HG02981 (cell line): ENCODE measurements around the gene FBXL16.
A peak's percentile ranks its signal among the peaks of the same experiment; 100 is the strongest.

ENCODE experiments used
- ATAC-seq: cut with Tn5 transposase; IDR thresholded peaks from one replicate; pipeline ENCODE4 v1.9.1; 2021; ENCODE audit warnings: mild to moderate bottlenecking, moderate library complexity; ENCODE audit not compliant: unreplicated experiment

FBXL16 gene

DNA sequence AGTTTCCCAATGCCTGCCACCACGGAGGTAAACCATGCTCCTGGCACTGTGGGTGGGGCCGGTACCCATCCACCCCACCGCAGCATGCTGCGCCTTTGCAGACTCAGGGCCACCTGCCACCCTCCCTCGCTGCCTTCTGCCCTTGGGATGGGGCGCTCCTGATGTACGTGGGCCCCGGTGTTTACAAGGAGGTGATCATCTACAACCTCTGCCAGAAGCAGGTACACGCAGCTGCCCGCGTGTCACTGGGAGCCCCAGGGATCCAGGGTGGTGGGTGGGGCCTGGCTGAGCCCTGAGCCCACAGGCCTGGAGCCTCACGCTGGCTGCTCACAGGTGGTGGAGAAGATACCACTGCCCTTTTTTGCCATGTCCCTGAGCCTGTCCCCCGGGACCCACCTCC lies 39.0 kb downstream of the FBXL16 start:
- ATAC-seq, result no peak

DNA sequence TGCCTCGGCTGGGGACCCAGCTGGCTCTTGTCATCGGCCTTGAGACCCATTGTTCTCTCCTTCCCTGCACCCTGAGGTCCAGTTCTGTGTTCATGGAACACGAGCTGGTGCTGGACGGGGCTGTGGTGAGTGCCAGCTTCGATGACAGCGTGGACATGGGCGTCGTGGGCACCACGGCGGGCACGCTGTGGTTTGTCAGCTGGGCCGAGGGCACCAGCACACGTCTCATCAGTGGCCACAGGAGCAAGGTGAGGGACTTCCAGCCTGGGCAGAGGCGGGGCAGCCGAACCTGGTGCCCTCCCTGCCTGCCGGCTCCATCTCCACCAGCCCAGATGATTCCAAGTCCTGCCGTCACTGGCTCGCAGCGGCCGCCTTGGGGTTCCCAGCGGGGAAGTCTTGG lies 43.0 kb downstream of the FBXL16 start:
- ATAC-seq, result no peak

DNA sequence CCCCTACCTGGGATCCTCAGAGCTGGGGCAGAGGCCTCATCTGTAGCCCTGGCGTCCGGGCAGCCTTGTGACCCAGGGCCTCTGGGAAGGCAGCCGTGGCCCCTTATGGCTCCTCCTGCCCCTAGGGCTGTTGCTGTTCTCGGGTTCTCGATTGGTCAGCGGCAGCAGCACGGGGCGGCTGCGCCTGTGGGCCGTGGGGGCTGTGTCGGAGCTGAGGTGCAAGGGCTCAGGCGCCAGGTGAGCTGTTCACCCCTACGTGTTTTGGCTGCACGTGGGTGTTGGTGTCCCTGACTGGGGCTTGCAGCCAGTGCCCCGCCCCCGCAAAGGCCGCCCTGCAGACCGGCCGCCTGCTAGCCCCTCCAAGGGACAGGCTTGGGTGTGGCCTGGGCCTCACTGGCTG lies 43.5 kb downstream of the FBXL16 start:
- ATAC-seq, result no peak

DNA sequence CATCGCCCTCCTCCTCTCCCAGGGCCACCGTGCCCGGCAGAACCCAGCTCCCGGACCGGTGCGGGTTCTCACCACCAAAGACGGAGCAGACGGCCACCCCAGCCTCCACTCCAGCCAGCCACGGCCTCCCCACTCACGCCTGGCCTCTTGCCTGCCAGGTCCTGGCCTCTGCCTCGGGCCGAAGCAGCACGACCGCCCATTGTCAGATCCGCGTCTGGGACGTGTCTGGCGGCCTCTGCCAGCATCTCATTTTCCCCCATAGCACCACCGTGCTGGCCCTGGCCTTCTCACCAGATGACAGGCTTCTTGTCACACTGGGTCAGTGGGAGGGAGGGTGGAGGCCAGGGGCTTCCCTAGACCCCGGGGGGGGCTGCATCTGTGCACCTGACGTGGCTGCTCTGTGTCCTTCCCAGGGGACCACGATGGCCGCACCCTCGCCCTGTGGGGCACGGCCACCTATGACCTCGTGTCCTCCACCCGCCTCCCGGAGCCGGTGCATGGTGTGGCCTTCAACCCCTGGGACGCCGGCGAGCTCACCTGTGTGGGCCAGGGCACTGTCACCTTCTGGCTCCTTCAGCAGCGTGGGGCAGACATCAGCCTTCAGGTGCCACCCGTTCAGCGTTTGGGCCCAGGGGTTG lies 44.3 kb downstream of the FBXL16 start:
- peak; percentile 6 for ATAC-seq

DNA sequence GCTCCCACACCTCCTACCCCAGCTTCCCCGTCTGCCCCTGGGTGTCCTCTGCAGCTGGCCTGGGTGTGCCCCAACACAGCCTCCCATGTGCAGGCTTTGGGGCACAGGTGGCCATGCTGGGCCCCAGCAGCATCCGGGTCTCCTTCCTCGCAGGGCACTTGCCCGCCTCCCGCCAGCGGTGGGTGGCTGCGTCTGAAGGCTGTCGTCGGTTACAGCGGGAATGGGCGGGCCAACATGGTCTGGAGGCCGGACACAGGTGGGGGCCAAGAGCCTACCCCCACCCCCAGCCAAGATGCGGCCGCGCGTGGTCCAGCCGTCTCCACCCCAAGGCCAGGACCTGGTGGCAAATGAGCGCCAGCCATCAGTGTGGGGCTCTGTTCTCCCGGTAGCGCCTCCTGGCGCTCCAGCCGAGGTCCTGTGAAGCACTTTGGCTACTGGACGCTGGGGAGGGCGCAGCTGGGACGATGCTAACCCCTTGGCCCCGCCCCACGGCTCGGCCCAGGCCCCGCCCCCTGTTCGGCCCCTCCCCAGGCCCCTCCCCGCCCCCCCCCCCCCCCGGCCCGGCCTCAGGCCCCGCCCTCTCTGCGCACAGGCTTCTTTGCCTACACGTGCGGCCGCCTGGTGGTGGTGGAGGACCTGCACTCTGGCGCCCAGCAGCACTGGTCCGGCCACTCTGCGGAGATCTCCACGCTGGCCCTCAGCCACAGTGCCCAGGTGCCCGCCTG lies 45.0 kb downstream of the FBXL16 start:
- peak; percentile 46 for ATAC-seq

DNA sequence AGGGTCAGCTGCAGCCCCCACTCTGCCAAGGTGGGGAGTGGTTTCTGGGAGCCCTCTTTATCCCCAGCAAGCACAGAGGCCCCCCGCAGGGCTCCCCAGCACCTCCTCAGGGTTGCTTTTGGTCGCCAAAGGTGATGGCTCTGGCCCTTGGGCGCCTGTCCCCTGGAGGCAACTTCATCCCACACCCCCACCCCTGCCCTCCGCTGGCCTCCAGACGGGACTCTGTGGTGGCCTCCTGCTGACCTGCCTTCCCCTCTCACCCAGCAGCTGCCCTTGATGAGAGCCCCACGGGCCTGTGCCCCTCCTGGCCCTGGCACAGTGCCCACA lies 45.5 kb downstream of the FBXL16 start:
- ATAC-seq, result no peak

DNA sequence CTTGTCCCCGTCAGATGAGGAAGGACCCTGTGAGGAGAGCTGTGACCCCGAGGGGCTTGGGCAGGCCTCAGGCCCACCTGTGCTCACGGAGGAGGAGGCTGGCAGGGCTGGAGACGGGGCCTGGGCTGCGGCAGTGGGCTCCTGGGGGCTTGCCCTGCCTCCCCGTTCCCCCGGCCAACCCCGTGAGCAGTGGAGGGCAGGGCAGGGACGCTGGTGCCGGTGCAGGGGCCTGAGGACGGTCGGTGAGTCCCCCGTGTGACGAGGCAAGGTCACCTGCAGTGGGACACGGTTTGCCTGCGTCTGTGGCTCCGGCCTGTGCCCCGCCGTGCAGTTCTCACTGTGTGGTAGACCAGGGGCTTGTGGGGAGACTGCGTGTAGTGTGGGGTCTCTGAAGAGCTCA lies 46.0 kb downstream of the FBXL16 start:
- ATAC-seq, result no peak

DNA sequence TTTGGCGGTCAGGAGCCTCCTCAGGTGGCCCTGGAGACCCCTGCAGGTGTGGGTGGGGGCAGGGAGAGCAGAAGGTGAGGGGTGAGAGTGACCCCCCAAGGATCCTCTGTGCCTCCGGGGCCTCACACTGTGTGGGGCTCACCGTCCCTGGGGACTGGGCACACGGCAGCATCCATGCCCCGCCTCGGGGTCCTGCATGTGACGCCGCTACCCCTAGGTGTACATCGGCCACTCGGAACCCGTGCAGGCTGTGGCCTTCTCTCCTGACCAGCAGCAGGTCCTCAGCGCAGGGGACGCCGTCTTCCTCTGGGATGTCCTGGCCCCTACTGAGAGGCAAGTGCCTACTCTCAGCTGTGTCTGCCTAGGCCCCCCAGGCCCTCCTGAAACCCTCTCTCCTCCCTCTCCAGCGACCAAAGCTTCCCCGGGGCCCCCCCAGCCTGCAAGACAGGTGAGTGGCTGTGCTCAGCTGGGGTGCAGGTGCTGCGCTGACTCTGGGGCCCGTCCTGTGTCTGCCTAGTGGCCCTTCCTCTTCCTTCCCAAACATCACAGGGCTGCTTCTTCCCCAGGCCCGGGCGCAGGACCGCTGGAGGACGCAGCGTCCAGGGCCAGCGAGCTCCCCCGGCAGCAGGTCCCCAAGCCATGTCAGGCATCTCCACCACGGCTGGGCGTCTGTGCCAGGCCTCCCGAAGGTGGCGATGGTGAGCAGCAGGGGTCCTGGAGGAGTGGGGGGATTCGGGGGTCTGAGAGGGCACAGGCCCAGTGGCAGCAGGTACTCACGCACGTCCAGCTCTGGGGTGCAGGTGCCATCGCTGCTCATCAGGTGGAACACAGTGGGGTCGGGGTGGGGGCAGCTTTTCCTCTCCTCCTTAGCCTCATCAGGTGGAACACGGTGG lies 46.7 kb downstream of the FBXL16 start:
- ATAC-seq, result no peak

DNA sequence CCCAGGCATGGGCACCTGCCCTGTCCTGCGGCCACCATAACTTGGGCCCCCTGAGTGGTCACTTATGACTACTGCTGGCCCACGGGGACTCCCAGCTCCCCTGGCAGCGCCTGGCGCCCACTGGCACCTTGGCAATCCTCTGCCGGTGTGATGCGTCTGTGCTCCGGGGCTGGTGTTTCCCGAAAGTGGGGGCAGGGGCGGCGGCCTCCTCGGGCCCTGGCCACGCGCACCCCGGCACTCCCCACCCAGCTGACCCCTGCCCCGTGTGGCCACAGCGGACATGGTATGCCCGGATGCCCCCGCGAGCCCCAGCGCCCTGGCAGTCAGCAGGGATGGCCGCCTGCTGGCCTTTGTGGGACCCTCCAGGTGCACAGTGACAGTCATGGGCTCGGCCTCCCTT lies 48.1 kb downstream of the FBXL16 start:
- ATAC-seq, result no peak

DNA sequence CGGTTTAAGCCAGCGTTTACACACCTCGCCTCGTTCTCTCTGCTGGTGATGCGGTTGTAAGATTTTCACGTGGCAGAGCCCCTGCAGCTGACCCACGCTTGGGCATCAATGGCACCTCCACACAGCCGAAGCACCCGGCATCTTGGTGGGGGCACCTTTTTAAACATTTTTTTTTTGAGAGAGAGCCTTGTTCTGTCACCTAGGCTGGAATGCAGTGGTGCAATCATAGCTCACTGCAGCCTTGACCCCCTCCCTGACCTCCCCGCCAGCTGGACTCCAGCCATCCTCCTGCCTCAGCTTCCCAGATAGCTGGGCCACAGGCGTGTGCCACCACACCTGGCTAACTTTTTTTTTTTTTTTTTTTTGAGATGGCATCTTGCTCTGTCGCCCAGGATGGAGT lies 51.6 kb downstream of the FBXL16 start:
- no peak for ATAC-seq

DNA sequence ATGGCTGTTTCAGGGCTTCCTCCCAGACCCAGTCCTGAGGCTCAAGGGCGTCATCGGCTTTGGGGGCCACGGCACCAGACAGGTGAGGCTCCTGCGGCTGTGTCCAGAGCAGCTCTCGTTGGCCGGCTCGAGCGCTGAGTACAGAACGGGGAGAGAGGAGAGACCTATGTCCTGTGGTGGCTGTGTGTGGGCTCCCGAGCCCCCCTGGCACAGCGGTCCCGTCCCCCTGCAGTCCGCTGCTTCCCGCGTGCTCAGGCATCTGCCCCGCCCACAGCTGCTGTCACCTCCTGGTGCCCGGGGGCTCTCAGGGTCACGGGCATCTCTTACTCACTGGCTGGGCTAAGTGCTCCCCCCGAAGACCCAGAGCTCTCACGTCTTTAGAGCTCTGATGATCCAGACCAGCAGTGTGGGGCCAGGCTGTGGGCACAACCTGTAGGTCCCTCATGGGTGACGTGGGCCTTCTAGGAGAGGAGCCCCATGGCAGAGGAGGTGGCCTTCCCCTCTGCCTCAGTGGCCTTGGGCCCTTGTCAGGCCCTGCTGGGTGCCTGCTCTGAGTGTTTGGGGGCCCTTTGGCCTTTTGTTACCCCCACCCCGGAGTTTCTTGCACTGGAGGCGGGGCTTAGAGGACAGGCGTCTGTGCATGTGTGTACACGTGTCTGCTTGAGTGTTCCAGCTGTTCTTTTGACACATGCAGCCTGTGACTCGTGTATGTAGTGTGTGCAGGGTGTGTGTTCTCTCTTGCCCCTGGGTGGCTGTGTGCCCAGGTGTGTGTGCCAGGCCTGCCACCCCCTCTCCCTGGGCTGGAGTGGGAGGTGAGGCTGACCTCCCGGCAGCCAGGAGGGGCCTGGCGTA lies 52.9 kb downstream of the FBXL16 start:
- ATAC-seq, result no peak

DNA sequence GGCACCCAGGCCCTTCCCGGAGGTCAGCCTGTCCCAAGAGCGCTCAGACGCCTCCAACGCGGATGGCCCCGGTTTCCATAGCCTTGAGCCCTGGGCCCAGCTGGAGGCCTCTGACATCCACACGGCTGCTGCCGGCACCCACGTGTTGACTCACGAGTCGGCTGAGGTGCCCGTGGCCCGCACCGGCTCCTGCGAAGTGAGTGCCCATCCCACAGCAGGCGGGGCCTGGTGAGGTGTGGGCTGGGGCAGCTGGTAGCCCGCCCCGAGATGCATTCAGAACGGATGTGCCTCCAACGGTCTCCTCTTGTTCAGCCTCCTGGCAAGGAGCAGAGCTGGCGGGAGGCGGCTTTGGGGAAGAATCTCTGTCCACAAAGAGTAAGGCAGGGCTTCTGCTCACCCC lies 53.8 kb downstream of the FBXL16 start:
- ATAC-seq, result no peak

DNA sequence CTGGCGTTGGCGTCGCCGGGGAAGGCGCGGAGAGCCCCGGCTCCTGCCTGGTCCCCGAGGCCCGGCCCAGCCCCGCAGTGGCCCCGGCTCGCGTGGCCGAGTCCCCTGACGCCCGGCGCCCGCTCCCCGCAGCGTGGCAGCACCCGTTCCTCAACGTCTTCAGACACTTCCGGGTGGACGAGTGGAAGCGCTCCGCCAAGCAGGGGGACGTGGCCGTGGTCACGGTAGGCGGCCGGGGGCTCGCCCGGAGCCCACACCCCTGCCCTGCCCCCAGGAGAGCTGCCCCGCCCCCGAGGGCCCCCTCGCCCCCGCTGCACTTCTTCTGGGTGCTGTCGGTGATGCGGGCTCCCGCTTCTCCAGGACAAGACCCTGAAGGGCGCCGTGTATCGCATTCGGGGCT lies 56.0 kb downstream of the FBXL16 start:
- ATAC-seq, result no peak

DNA sequence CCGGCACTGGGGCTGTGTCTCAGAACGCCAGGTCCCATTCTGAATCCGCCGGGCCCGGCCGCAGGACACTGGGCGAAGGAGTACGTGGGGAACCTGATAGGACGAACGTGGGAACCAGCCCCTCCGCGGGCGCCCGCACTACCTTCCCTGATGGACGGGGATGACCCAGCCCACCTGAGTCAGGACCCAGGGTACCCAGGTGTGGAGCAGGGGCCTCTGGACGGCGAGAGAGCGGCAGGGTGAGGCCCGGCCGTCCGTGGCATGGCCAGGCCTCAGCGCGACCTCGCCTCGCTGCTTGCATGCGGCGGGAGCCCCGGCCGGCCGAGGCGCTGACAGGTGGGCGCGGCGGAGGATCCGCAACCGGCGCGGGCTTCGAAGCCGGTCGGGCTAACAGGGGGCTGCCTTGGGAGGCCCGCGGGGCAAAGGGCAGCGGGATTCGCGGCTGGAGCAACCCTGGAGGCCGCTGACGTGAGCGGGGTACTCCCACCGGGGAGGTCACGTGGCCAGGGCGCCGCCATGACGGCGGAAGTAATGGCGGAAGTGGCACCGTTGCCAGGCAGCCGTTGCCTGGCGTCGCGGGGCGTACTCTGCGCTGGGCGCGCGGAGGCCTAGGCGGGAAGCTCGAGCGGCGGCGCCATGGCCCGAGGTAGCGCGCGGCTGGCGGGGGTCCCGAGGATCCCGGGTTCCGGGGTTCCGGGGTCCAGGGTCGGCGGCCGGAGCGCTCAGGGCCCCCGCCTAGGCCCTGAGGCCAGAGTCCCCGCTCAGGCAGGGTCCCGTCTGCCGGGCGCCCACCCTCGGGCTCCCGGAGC lies 56.6 kb downstream of the FBXL16 start, which contains the start of gene WDR90:
WDR90 (plus strand) TSS at position 585 of the 809 bp plus-strand sequence; CDS start at position 637, 52 bp downstream.
- peak; percentile 73 for ATAC-seq

DNA sequence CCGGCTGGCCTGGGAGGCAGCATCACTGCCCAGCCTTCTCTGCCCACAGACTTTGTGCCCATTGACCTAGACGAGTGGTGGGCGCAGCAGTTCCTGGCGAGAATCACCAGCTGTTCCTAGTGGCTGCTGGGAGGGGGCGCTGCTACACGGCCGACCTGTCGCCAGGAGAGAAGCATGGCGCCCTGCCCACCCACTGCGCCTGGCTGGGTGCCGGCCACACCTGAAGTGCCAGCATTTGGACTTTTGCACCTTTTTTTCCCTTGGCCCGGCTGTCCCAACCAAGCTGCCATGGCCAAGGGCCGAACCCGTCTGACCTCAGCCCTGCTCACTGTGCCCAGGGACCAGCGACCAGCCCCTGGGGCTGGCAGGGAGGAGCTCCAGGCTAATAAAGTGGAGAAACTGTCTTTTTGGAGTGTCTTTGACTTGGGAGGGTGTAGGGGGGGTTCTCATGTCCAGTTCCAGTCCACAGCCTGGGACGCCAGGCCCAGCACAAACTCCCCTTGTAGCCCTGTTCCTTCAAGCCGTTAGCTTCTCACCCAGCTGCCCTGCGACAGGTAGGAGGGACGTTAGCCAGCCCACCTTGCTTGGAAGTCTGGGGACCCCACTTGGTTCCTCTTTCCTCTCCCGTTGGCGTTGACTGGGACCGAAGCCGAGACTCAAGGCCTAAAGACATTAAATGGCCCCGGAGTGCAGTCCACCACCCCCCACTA lies 57.4 kb downstream of the FBXL16 start:
- ATAC-seq, result no peak

DNA sequence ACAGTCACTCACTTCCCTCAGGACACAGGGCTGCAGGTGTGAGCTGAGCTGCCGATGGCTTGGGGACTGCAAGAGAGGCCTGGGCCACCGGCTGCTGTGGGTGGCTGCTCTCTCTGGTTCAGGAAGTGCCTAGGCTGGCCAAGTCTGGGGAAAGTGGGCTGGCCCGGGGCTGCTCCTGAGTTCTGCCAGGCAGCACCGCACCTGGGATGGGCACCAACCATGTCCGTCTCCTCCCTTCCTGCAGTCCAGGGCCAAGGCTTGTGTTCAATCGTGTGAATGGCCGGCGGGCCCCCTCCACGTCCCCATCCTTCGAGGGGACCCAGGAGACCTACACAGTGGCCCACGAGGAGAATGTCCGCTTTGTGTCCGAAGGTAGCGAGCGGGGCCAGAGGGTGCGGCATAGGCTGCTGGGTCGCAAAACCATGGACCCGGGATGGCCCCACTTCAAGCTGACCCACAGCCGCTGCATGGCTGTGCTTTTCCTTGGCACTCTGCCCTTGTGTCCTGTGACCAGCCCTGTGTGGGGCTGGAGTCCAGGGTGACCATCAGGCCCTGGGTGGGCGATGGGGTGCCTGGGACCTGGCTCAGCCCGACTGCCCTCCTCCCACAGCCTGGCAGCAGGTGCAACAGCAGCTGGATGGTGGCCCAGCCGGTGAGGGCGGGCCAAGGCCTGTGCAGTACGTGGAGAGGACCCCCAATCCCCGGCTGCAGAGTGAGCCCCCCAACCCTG lies 58.3 kb downstream of the FBXL16 start:
- ATAC-seq, result no peak

DNA sequence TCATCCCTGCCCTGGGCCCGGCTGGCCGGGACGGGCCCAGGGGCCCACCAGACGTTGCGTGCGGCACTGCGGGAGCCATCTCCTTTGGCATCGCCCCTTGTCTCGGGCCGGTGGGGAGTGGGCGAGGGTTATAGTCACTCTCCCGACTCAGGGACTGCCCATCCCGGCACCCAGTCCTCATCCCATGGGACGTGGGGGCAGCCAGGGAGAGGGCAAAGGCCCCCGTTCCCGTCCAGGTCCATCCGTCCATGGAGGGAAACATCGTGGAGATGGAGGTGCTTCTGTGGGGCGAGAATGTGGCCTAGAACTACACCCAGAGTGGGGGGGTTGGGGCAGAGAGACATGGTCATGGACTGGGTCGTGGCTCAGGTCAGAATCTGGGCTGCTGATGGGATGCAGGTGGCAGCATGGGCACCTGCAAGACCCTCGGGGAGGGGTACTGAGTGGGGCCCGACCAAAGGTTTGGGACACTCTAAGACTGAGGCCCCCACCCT lies 58.9 kb downstream of the FBXL16 start:
- ATAC-seq, result no peak

DNA sequence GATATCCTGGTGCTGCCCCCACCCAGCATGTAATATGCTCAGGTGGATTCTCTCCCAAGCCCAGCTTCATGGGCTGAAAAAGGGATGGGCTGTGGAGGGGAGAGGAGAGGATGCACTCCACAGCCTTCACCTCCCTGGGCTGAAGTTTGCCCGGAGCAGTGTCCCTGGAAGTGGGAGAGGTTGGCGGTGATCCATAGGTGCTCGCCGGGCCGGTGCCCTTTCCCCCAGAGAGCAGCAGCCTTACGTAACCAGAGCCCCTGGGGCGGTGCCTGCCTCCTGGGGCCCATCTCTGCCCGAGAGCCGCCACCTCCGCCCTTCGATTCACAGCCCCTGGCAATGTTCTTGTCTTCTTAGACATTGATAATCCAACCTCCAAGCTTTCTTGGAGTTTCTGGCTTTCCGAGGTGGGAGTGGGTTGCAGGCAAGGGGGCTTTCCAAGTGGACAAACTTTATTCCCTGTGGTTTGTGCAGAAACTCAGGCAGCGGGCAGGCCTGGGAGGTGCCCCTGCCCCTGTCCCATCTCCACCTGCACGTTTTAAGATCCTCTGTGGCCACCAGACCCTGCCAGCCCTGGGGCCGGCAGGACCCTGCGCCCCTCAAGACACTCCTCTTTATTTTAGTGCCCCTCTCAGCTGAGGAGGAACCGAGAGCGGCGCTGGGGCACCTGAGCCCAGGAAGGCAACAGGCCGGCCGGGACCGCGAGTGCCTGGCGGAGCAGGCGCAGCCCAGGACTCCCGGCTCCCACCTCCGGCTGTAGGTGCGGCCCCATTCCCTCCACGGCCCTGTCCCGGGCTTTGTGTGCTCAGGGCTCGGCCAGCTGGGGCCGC lies 59.5 kb downstream of the FBXL16 start:
- no peak for ATAC-seq
